ACC112 (cell line): ENCODE measurements around the gene SEL1L.
"Not testable (repeated sequence)": the region's sequence is repeated elsewhere in the genome, so short reads cannot be mapped to it uniquely, and the experiment has no call there.

Experiments used
- H2AFZ ChIP-seq: fragments of 200-600 bp; sonication (generic); one replicate; pipeline ENCODE4 v1.6.0; 2017; ENCODE audit warnings: antibody characterized with exemption, low read length; ENCODE audit not compliant: unreplicated experiment
- H3K27ac ChIP-seq: fragments of 200-600 bp; sonication (generic); 2 replicates; pipeline ENCODE4 v1.5.1; 2014; ENCODE audit warnings: low read depth, mild to moderate bottlenecking, antibody characterized with exemption, low read length, moderate library complexity
- H3K27me3 ChIP-seq: fragments of 200-600 bp; sonication (generic); 2 replicates; pipeline ENCODE4 v1.6.1; 2014; ENCODE audit warnings: mild to moderate bottlenecking, antibody characterized with exemption, low read length, moderate library complexity, mixed read lengths; ENCODE audit not compliant: insufficient read depth
- H3K36me3 ChIP-seq: fragments of 200-600 bp; sonication (generic); 2 replicates; pipeline ENCODE4 v1.6.1; 2016; ENCODE audit warnings: mild to moderate bottlenecking, antibody characterized with exemption, low read length, moderate library complexity, mixed read lengths; ENCODE audit not compliant: insufficient read depth
- H3K4me1 ChIP-seq: fragments of 200-600 bp; sonication (generic); one replicate; pipeline ENCODE4 v1.6.1; 2016; ENCODE audit warnings: low read length, mixed read lengths; ENCODE audit not compliant: insufficient read depth, unreplicated experiment, control insufficient read depth
- H3K4me3 ChIP-seq: fragments of 200-600 bp; sonication (generic); 2 replicates; pipeline ENCODE4 v1.5.1; 2014; ENCODE audit warnings: mild to moderate bottlenecking, low read depth, low read length
- H3K79me2 ChIP-seq: fragments of 200-600 bp; sonication (generic); one replicate; pipeline ENCODE4 v1.6.0; 2016; ENCODE audit warnings: low read length; ENCODE audit not compliant: control insufficient read depth, unreplicated experiment, insufficient read depth

Gene SEL1L

GRCh38 chr14:81474685-81475324, 58.8 kb downstream of the SEL1L start:
- H3K79me2 ChIP-seq = no peaks in the 10 kb centered on the region
- H3K27me3 ChIP-seq = no peaks in the 10 kb centered on the region
- no peaks in the 10 kb centered on the region for H3K4me1 ChIP-seq
- H3K36me3 ChIP-seq = peaks cover 19% of the 10 kb centered on the region
- H2AFZ ChIP-seq = no peak overlapping the region
- no peak overlapping the region for H3K4me3 ChIP-seq
- no peak overlapping the region for H3K27ac ChIP-seq

GRCh38 chr14:81474148-81474492, 59.5 kb downstream of the SEL1L start:
- Histone ChIP-seq H3K36me3 (peaks cover 19% of the 10 kb centered on the region), H3K4me1 (no peaks in the 10 kb centered on the region), H3K79me2 (no peaks in the 10 kb centered on the region), H3K27ac (no peak overlapping the region), H2AFZ (no peak overlapping the region), H3K27me3 (no peaks in the 10 kb centered on the region), H3K4me3 (no peak overlapping the region)

- Histone ChIP-seq H3K4me1 (no peaks in the 10 kb centered on the region), H3K4me3 (no peak overlapping the region), H2AFZ (no peak overlapping the region), H3K79me2 (no peaks in the 10 kb centered on the region), H3K27me3 (no peaks in the 10 kb centered on the region), H3K27ac (no peak overlapping the region), H3K36me3 (peaks cover 16% of the 10 kb centered on the region)
Observed at GRCh38 chr14:81473456-81474147, 60.1 kb downstream of the SEL1L start.

- H3K4me3 ChIP-seq = no peak overlapping the region
- no peaks in the 10 kb centered on the region for H3K79me2 ChIP-seq
- H2AFZ ChIP-seq = no peak overlapping the region
- no peaks in the 10 kb centered on the region for H3K4me1 ChIP-seq
- no peak overlapping the region for H3K27ac ChIP-seq
- no peaks in the 10 kb centered on the region for H3K27me3 ChIP-seq
- peaks cover 11% of the 10 kb centered on the region for H3K36me3 ChIP-seq
Observed at GRCh38 chr14:81472096-81472800, 61.4 kb downstream of the SEL1L start.

- Histone ChIP-seq H3K27me3 (no peaks in the 10 kb centered on the region), H3K79me2 (no peaks in the 10 kb centered on the region), H3K36me3 (no peaks in the 10 kb centered on the region; the same call in 1 of the 2 replicates), H3K4me1 (no peaks in the 10 kb centered on the region), H2AFZ (no peak overlapping the region), H3K4me3 (no peak overlapping the region), H3K27ac (no peak overlapping the region)
Observed at GRCh38 chr14:81471062-81471461, 62.6 kb downstream of the SEL1L start.

GRCh38 chr14:81470557-81470826, 63.2 kb downstream of the SEL1L start:
- H3K79me2 ChIP-seq, H3K4me1 ChIP-seq, H3K36me3 ChIP-seq, H2AFZ ChIP-seq, H3K27me3 ChIP-seq, H3K4me3 ChIP-seq: not testable (repeated sequence)
- peak overlapping the region; percentile 15; the same call in 1 of the 2 replicates for H3K27ac ChIP-seq

GRCh38 chr14:81466854-81467253, 66.8 kb downstream of the SEL1L start:
- Histone ChIP-seq H3K4me1 (no peaks in the 10 kb centered on the region), H3K36me3 (no peaks in the 10 kb centered on the region), H3K27ac (no peak overlapping the region), H3K27me3 (no peaks in the 10 kb centered on the region), H3K79me2 (no peaks in the 10 kb centered on the region), H2AFZ (no peak overlapping the region), H3K4me3 (no peak overlapping the region)

- no peak overlapping the region for H3K4me3 ChIP-seq
- H3K79me2 ChIP-seq = no peaks in the 10 kb centered on the region
- H3K27me3 ChIP-seq = no peaks in the 10 kb centered on the region
- no peaks in the 10 kb centered on the region for H3K36me3 ChIP-seq
- no peak overlapping the region for H3K27ac ChIP-seq
- H2AFZ ChIP-seq = no peak overlapping the region
- no peaks in the 10 kb centered on the region for H3K4me1 ChIP-seq
Observed at GRCh38 chr14:81465507-81466228, 68.0 kb downstream of the SEL1L start.

- not testable (repeated sequence) for H3K36me3 ChIP-seq, H3K4me1 ChIP-seq, H3K27me3 ChIP-seq, H3K27ac ChIP-seq, H3K79me2 ChIP-seq
- Histone ChIP-seq H2AFZ (peak overlapping the region; percentile 98), H3K4me3 (peak overlapping the region; percentile 84)
Observed at GRCh38 chr14:81465003-81465392, 68.7 kb downstream of the SEL1L start.

- Histone ChIP-seq H3K36me3 (no peaks in the 10 kb centered on the region), H3K27ac (no peak overlapping the region), H2AFZ (peak overlapping the region; percentile 98), H3K4me3 (peak overlapping the region; percentile 84), H3K79me2 (no peaks in the 10 kb centered on the region), H3K4me1 (no peaks in the 10 kb centered on the region), H3K27me3 (no peaks in the 10 kb centered on the region)
Observed at GRCh38 chr14:81464253-81465002, 69.2 kb downstream of the SEL1L start.
